ENCODE results near the gene TAS2R1.
"Not testable (repeated sequence)": the region's sequence is repeated elsewhere in the genome, so short reads cannot be mapped to it uniquely, and the experiment has no call there.

Gene TAS2R1

GRCh38 chr5:9622971-9623421 is 7.2 kb downstream of the TAS2R1 start:
- no peak for DNase-seq (ENCODE audit: low read depth, low spot score)

- DNase-seq (ENCODE audit: low read depth, low spot score): peak; percentile 77
Measured at GRCh38 chr5:9621379-9621903, 8.7 kb downstream of the TAS2R1 start.

GRCh38 chr5:9619331-9620092 is 10.6 kb downstream of the TAS2R1 start:
- DNase-seq (ENCODE audit: low read depth, low spot score): peak; percentile 56

- no peak for DNase-seq (ENCODE audit: low read depth, low spot score)
Measured at GRCh38 chr5:9617739-9618504, 12.2 kb downstream of the TAS2R1 start.

- peak; percentile 74 for DNase-seq (ENCODE audit: low read depth, low spot score)
Measured at GRCh38 chr5:9617221-9617620, 12.9 kb downstream of the TAS2R1 start.

- no peak for DNase-seq (ENCODE audit: low read depth, low spot score)
Measured at GRCh38 chr5:9615331-9615730, 14.8 kb downstream of the TAS2R1 start.

- DNase-seq (ENCODE audit: low read depth, low spot score): no peak
Measured at GRCh38 chr5:9613360-9613759, 16.8 kb downstream of the TAS2R1 start.

- no peak for DNase-seq (ENCODE audit: low read depth, low spot score)
Measured at GRCh38 chr5:9610969-9611368, 19.2 kb downstream of the TAS2R1 start.

- DNase-seq (ENCODE audit: low read depth, low spot score): no peak
Measured at GRCh38 chr5:9610364-9610763, 19.8 kb downstream of the TAS2R1 start.

- DNase-seq (ENCODE audit: low read depth, low spot score): no peak
Measured at GRCh38 chr5:9608093-9608492, 22.1 kb downstream of the TAS2R1 start.

GRCh38 chr5:9605041-9605838 is 24.9 kb downstream of the TAS2R1 start:
- no peak for DNase-seq (ENCODE audit: low read depth, low spot score)

- DNase-seq (ENCODE audit: low read depth, low spot score): no peak
Measured at GRCh38 chr5:9604416-9604815, 25.7 kb downstream of the TAS2R1 start.

GRCh38 chr5:9601055-9601739 is 29.0 kb downstream of the TAS2R1 start:
- no peak for DNase-seq (ENCODE audit: low read depth, low spot score)

- no peak for DNase-seq (ENCODE audit: low read depth, low spot score)
Measured at GRCh38 chr5:9599391-9599790, 30.8 kb downstream of the TAS2R1 start.

GRCh38 chr5:9598329-9598728 is 31.8 kb downstream of the TAS2R1 start:
- not testable (repeated sequence) for DNase-seq (ENCODE audit: low read depth, low spot score)

- DNase-seq (ENCODE audit: low read depth, low spot score): not testable (repeated sequence)
Measured at GRCh38 chr5:9597322-9597721, 32.8 kb downstream of the TAS2R1 start.

- DNase-seq (ENCODE audit: low read depth, low spot score): peak; percentile 10
Measured at GRCh38 chr5:9596824-9597223, 33.3 kb downstream of the TAS2R1 start.

GRCh38 chr5:9596171-9596780 is 33.9 kb downstream of the TAS2R1 start:
- DNase-seq (ENCODE audit: low read depth, low spot score): no peak

- no peak for DNase-seq (ENCODE audit: low read depth, low spot score)
Measured at GRCh38 chr5:9594913-9595312, 35.2 kb downstream of the TAS2R1 start.

GRCh38 chr5:9589049-9589835 is 40.9 kb downstream of the TAS2R1 start:
- DNase-seq (ENCODE audit: low read depth, low spot score): no peak
